Tibial nerve (tissue), 4 donors: ENCODE data around the gene EGFLAM.

Experiments
- EP300 ChIP-seq, 2 donors: sonication (generic); formaldehyde crosslinking; IDR thresholded peaks; one replicate each; pipeline ENCODE4 v1.6.1; 2017; ENCODE audit warnings: antibody characterized with exemption in 2 of 2, mild to moderate bottlenecking in 1 of 2
- POLR2A ChIP-seq, 2 donors: fragments of 450-650 bp; IDR thresholded peaks; one replicate each; pipeline ENCODE4 v1.6.1; 2017; ENCODE audit warnings: antibody characterized with exemption in 2 of 2, mild to moderate bottlenecking in 2 of 2, moderate library complexity in 2 of 2
- TF ChIP-seq, protein P1 (sequence below), 5 experiments: fragments of 200-600 bp in 3 of 5; fragments of 450-650 bp in 2 of 5; sonication (generic) in 3 of 5; IDR thresholded peaks; one replicate each; pipeline ENCODE4 v1.5.1; 2016 to 2019; ENCODE audit warnings: antibody characterized with exemption in 5 of 5, mild to moderate bottlenecking in 3 of 5, moderate library complexity in 2 of 5

DNA sequence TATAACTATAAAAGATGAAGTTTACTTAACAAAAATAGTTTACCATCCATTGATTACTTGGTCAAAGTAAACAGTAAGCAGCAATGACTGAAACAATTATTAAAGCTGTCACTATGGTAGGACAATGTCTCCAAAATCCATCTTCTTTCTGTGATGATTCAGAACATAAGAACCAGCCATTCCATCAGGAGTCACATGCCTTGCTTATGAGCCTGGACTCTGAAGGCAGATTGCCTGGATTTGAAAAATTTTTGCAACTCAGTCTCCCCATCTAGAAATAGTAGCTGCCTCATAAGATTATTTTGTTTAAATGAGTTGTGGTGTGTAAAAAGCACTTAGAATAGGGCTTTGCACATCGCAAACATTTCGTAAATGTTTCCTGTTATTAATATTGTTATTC is 161.9 kb downstream of the EGFLAM start:
- TF ChIP-seq, protein P1, sequence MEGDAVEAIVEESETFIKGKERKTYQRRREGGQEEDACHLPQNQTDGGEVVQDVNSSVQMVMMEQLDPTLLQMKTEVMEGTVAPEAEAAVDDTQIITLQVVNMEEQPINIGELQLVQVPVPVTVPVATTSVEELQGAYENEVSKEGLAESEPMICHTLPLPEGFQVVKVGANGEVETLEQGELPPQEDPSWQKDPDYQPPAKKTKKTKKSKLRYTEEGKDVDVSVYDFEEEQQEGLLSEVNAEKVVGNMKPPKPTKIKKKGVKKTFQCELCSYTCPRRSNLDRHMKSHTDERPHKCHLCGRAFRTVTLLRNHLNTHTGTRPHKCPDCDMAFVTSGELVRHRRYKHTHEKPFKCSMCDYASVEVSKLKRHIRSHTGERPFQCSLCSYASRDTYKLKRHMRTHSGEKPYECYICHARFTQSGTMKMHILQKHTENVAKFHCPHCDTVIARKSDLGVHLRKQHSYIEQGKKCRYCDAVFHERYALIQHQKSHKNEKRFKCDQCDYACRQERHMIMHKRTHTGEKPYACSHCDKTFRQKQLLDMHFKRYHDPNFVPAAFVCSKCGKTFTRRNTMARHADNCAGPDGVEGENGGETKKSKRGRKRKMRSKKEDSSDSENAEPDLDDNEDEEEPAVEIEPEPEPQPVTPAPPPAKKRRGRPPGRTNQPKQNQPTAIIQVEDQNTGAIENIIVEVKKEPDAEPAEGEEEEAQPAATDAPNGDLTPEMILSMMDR (IDR thresholded peaks at IDR 0.05): no peak
- TF ChIP-seq POLR2A (IDR thresholded peaks at IDR 0.05) (no peak), EP300 (IDR thresholded peaks at IDR 0.05) (no peak)
